ENCODE results near the gene SPIRE2. TPM values are rescaled to one million over a fixed set of nuclear protein-coding genes. Genes with fewer than 3 reads are reported as not detected.

SPIRE2 gene
- total RNA-seq, 5 donors from 2014 or later (not counting 1 experiment from before 2014, with no cell fraction given): 0.23 to 1.1 (median 0.56) TPM; not detected in 1

DNA sequence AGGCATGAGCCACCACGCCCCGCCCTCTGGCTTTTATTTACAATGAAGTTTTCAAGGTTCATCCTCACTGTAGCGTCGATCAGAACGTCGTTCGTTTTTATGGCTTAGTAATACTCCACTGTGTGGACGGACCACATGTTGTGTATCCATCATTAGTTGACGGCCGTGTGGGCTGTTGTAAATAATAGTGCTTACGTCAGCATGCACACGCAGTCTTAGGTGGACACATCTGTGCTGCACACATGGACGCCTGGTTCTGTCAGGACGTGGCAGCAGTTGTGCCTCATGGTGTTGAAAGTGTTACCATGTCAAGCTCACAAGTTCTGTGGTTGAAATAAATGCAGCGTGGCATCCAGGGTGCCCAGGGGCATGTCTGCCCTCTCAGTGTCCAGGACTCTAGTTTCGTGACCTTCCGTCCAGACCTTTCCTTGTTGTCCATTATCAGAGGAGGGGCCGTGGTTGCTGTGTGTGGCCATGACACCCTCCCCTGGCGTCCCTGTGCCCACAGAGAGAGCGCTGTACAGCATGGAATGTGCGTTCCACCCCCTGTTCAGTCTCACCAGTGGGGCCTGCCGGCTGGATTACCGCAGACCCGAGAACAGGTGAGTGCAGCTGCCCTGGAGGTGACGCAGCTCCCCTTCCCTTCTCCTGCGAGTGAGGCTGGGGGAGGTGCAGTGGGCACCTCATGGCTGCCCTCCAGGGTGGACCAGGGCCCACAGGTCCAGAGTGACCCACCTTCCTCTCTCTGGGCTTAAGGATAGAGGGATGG, 67.4 kb downstream of the SPIRE2 start:
- H3K36me3 ChIP-seq (ENCODE audit: control insufficient read depth in 2 of 2, extremely low read depth in 1 of 2, insufficient read depth in 1 of 2, low read length in 1 of 2): peaks cover 19 to 88% of the 10 kb centered on the region in 2 donors

DNA sequence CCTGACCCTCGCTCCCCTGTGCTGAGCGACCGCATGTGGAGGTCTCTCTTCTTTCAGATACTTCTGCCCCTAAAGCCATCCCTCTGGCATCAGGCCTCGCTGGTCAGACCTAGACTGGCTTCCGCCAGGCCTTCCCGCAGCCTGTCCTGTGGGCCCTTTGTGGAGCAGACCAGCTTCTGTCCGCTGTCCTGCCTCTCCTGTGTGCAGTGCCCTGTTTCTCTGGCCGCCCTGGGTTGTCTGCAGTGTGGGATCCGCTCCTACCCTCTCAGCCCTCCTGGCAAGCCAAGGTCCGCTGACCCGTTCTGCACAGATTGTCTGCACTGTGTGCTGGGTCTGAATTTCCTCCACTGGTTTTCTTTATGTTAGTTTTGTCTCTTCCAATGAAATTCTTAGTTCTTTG, 68.9 kb downstream of the SPIRE2 start:
- 97% methylated on average over 6 of the region's 11 CpGs for WGBS (ENCODE audit: insufficient coverage)
- Mint-ChIP-seq H3K36me3 (peaks cover 34% of the 10 kb centered on the region), H3K27ac (no peak overlapping the region), H3K27me3 (no peaks in the 10 kb centered on the region), H3K9me3 (no peaks in the 10 kb centered on the region), H3K4me1 (no peaks in the 10 kb centered on the region), H3K4me3 (no peak overlapping the region)
- no peak for ATAC-seq (replicated peaks in 1 of 4)
- ChIA-PET POLR2A (no interaction called here), CTCF (no interaction called here)
- H3K36me3 ChIP-seq (ENCODE audit: control insufficient read depth in 2 of 2, extremely low read depth in 1 of 2, insufficient read depth in 1 of 2, low read length in 1 of 2): peaks cover 22 to 80% of the 10 kb centered on the region in 2 donors
- H3K27ac ChIP-seq (ENCODE audit: low read length): no peak overlapping the region
- no peak overlapping the region for H3K4me3 ChIP-seq (ENCODE audit: control insufficient read depth in 1 of 2, extremely low read depth in 1 of 2, low read length in 1 of 2)
- no peak for DNase-seq
- no peaks in the 10 kb centered on the region for H3K27me3 ChIP-seq (replicated peaks in 1 of 2; ENCODE audit: control insufficient read depth in 2 of 2, extremely low read depth in 1 of 2, insufficient read depth in 2 of 2, low read length in 1 of 2)
- no peaks in the 10 kb centered on the region for H3K9me3 ChIP-seq
- H3K4me1 ChIP-seq (ENCODE audit: control insufficient read depth in 1 of 2, extremely low read depth in 1 of 2, insufficient read depth in 2 of 2, low read length in 2 of 2): no peaks in the 10 kb centered on the region

More for the DNA sequence above, 67.4 kb downstream of the SPIRE2 start:
- ChIA-PET POLR2A (no interaction called here), CTCF (no interaction called here)
- no peak for DNase-seq
- no peaks in the 10 kb centered on the region for H3K4me1 ChIP-seq (ENCODE audit: control insufficient read depth in 1 of 2, extremely low read depth in 1 of 2, insufficient read depth in 2 of 2, low read length in 2 of 2)
- H3K4me3 Mint-ChIP-seq: no peak overlapping the region
- no peaks in the 10 kb centered on the region for H3K27me3 Mint-ChIP-seq
- no peaks in the 10 kb centered on the region for H3K27me3 ChIP-seq (replicated peaks in 1 of 2; ENCODE audit: control insufficient read depth in 2 of 2, extremely low read depth in 1 of 2, insufficient read depth in 2 of 2, low read length in 1 of 2)
- no peak overlapping the region for H3K4me3 ChIP-seq (ENCODE audit: control insufficient read depth in 1 of 2, extremely low read depth in 1 of 2, low read length in 1 of 2)
- H3K27ac ChIP-seq (ENCODE audit: low read length): no peak overlapping the region
- H3K4me1 Mint-ChIP-seq: peaks cover 0 to 2% (median 1%) of the 10 kb centered on the region in 3 donors
- no peak overlapping the region for H3K27ac Mint-ChIP-seq
- WGBS (ENCODE audit: insufficient coverage): 98% methylated on average over 22 of the region's 26 CpGs
- no peak for ATAC-seq (replicated peaks in 1 of 4)
- H3K9me3 Mint-ChIP-seq: no peaks in the 10 kb centered on the region
- no peaks in the 10 kb centered on the region for H3K9me3 ChIP-seq
- peaks cover 35% of the 10 kb centered on the region for H3K36me3 Mint-ChIP-seq

DNA sequence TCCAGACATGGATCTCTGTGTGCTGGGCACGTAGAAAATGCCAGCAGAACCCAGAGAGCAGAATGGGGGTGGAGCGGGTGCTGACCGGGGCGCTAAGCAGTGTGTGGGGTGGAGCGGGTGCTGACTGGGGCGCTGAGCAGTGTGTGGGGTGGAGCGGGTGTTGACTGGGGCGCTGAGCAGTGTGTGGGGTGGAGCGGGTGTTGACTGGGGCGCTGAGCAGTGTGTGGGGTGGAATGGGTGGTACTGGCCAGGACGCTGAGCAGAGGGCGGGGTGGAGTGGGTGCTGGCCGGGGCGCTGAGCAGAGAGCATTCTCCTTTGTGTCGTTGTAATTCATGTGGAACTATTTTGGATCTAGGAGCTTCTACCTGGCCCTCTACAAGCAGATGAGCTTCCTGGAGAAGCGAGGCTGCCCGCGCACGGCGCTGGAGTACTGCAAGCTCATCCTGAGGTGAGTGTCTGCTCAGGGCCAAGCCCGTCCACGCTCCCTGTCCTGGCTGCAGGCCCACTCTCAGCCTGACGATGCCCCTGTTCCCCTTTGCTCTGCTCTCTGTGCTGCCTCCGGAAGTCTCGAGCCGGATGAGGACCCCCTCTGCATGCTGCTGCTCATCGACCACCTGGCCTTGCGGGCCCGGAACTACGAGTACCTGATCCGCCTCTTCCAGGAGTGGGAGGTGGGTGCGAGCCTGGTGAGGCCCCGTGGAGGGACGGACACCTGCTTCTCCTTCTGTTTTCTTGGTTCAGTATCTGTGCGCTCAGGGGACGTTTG, 70.1 kb downstream of the SPIRE2 start:
- CTCF ChIA-PET: no interaction called here
- Mint-ChIP-seq H3K9me3 (no peaks in the 10 kb centered on the region), H3K27ac (no peak overlapping the region)

DNA sequence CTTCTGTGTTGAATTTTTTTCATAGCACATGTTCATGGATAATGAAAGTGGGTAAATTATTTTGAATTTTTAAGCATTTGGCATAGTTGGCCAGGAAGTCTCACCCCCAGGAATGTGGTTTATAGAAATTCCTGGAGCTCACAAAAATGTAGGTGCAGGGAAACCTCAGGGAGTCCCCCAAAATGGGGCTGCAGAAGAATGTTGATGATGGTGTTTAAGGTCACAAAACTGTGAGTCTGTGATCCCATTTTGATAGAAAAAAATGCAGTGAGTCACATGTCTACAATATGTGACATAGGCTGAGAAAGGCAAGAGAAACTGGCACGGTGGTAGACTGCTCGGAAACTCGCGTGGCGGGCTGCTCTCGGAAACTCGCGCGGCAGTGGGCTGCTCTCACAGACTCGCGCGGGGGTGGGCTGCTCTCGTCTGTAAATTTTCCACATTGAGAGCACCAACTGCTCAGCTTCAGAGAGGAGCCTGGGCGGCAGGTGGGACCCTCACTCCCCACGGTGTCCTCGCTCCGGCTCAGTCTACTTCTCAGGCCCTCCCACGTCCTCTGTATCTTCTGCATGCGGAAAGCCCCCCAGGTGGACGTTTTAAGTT, 71.7 kb downstream of the SPIRE2 start:
- POLR2A ChIA-PET: no interaction called here
- Mint-ChIP-seq H3K4me3 (no peak overlapping the region), H3K27ac (no peak overlapping the region), H3K36me3 (peaks cover 34% of the 10 kb centered on the region), H3K9me3 (no peaks in the 10 kb centered on the region), H3K27me3 (no peaks in the 10 kb centered on the region), H3K4me1 (no peaks in the 10 kb centered on the region)
- no peaks in the 10 kb centered on the region for H3K9me3 ChIP-seq
- no peak overlapping the region for H3K4me3 ChIP-seq (ENCODE audit: control insufficient read depth in 1 of 2, extremely low read depth in 1 of 2, low read length in 1 of 2)
- CTCF ChIA-PET: no interaction called here
- ATAC-seq (replicated peaks in 1 of 4): no peak
- H3K36me3 ChIP-seq (ENCODE audit: control insufficient read depth in 2 of 2, extremely low read depth in 1 of 2, insufficient read depth in 1 of 2, low read length in 1 of 2): peaks cover 20 to 62% of the 10 kb centered on the region in 2 donors
- H3K27ac ChIP-seq (ENCODE audit: low read length): no peak overlapping the region
- WGBS (ENCODE audit: insufficient coverage): 67% methylated on average over 14 of the region's 20 CpGs
- no peaks in the 10 kb centered on the region for H3K27me3 ChIP-seq (replicated peaks in 1 of 2; ENCODE audit: control insufficient read depth in 2 of 2, extremely low read depth in 1 of 2, insufficient read depth in 2 of 2, low read length in 1 of 2)
- no peaks in the 10 kb centered on the region for H3K4me1 ChIP-seq (ENCODE audit: control insufficient read depth in 1 of 2, extremely low read depth in 1 of 2, insufficient read depth in 2 of 2, low read length in 2 of 2)
- DNase-seq: no peak

More for the DNA sequence above, 70.1 kb downstream of the SPIRE2 start:
- 95% methylated on average over 35 of the region's 36 CpGs for WGBS (ENCODE audit: insufficient coverage)
- no peak overlapping the region for H3K27ac ChIP-seq (ENCODE audit: low read length)
- no peaks in the 10 kb centered on the region for H3K4me1 ChIP-seq (ENCODE audit: control insufficient read depth in 1 of 2, extremely low read depth in 1 of 2, insufficient read depth in 2 of 2, low read length in 2 of 2)
- H3K9me3 ChIP-seq: no peaks in the 10 kb centered on the region
- H3K27me3 Mint-ChIP-seq: no peaks in the 10 kb centered on the region
- no peak overlapping the region for H3K4me3 ChIP-seq (ENCODE audit: control insufficient read depth in 1 of 2, extremely low read depth in 1 of 2, low read length in 1 of 2)
- H3K36me3 ChIP-seq (ENCODE audit: control insufficient read depth in 2 of 2, extremely low read depth in 1 of 2, insufficient read depth in 1 of 2, low read length in 1 of 2): peaks cover 22 to 68% of the 10 kb centered on the region in 2 donors
- H3K4me3 Mint-ChIP-seq: peak overlapping the region in 1 of 3 donors; percentile 20
- H3K36me3 Mint-ChIP-seq: peaks cover 34% of the 10 kb centered on the region
- POLR2A ChIA-PET: interaction anchor here in 1 of 2 donors (0.6 kb wide), 1 partner anchor 137 kb away, joined by 5 read pairs; no protein-coding TSS in a partner anchor
- DNase-seq: no peak
- no peak for ATAC-seq (replicated peaks in 1 of 4)
- H3K27me3 ChIP-seq (replicated peaks in 1 of 2; ENCODE audit: control insufficient read depth in 2 of 2, extremely low read depth in 1 of 2, insufficient read depth in 2 of 2, low read length in 1 of 2): no peaks in the 10 kb centered on the region
- no peaks in the 10 kb centered on the region for H3K4me1 Mint-ChIP-seq

DNA sequence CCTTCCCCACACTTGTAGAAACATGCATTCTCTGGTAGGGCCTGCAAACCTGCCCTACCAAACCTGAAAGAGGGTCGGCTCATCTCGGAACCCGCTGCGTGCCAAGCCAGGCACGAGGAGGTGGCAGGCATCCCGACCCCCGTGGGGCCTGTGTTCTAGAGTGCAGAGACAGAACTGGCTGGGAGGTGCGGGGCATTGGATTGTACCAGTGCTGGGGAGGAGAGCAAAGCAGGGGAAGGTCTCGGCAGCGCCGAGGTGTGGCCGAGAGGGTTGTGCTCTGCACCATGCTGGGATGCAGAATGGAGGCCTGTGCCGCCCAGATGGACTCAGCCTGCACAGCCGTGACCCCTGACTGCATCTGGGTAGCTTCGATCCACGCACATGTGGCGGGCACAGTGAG, 72.6 kb downstream of the SPIRE2 start:
- WGBS (ENCODE audit: insufficient coverage): 98% methylated on average over 14 of the region's 17 CpGs
- ATAC-seq (replicated peaks in 1 of 4): no peak
- no peak overlapping the region for H3K4me3 Mint-ChIP-seq
- ChIA-PET POLR2A (no interaction called here), CTCF (no interaction called here)
- no peaks in the 10 kb centered on the region for H3K27me3 Mint-ChIP-seq
- Histone ChIP-seq H3K27me3 (replicated peaks in 1 of 2; ENCODE audit: control insufficient read depth in 2 of 2, extremely low read depth in 1 of 2, insufficient read depth in 2 of 2, low read length in 1 of 2) (no peaks in the 10 kb centered on the region), H3K4me1 (ENCODE audit: control insufficient read depth in 1 of 2, extremely low read depth in 1 of 2, insufficient read depth in 2 of 2, low read length in 2 of 2) (no peaks in the 10 kb centered on the region), H3K4me3 (ENCODE audit: control insufficient read depth in 1 of 2, extremely low read depth in 1 of 2, low read length in 1 of 2) (no peak overlapping the region), H3K9me3 (no peaks in the 10 kb centered on the region), H3K36me3 (ENCODE audit: control insufficient read depth in 2 of 2, extremely low read depth in 1 of 2, insufficient read depth in 1 of 2, low read length in 1 of 2) (peaks cover 21 to 62% of the 10 kb centered on the region in 2 donors), H3K27ac (ENCODE audit: low read length) (no peak overlapping the region)
- no peaks in the 10 kb centered on the region for H3K9me3 Mint-ChIP-seq
- H3K27ac Mint-ChIP-seq: no peak overlapping the region
- no peaks in the 10 kb centered on the region for H3K4me1 Mint-ChIP-seq
- no peak for DNase-seq
- H3K36me3 Mint-ChIP-seq: peaks cover 39% of the 10 kb centered on the region

DNA sequence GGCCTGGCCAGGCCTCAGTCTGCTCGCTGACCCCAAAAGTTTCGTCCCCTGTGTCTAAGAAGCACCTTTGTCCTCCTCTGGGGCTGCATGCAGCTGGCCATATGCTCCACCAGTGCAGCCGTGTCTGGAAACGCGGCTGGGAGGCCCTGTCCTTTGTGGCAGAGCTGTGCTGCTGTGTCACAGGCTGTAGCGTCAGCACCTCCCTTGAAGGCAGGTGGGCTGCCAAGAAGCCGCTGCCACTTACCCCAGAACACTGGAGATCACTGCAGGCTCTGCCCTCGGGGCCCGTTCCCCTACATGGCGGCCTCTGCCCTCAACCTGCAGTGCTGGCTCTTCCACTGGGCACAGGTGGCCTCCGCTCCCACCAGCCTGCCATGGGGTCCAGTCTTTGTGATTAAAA, 74.7 kb downstream of the SPIRE2 start:
- DNase-seq (no peak), ATAC-seq (replicated peaks in 1 of 4) (no peak)
- Mint-ChIP-seq H3K9me3 (no peaks in the 10 kb centered on the region), H3K36me3 (peaks cover 37% of the 10 kb centered on the region), H3K27me3 (no peaks in the 10 kb centered on the region), H3K4me3 (no peak overlapping the region), H3K4me1 (no peaks in the 10 kb centered on the region), H3K27ac (no peak overlapping the region)
- no peak overlapping the region for H3K4me3 ChIP-seq (ENCODE audit: control insufficient read depth in 1 of 2, extremely low read depth in 1 of 2, low read length in 1 of 2)
- H3K36me3 ChIP-seq (ENCODE audit: control insufficient read depth in 2 of 2, extremely low read depth in 1 of 2, insufficient read depth in 1 of 2, low read length in 1 of 2): peaks cover 20 to 59% of the 10 kb centered on the region in 2 donors
- 98% methylated on average over 10 of the region's 11 CpGs for WGBS (ENCODE audit: insufficient coverage)
- no peaks in the 10 kb centered on the region for H3K27me3 ChIP-seq (replicated peaks in 1 of 2; ENCODE audit: control insufficient read depth in 2 of 2, extremely low read depth in 1 of 2, insufficient read depth in 2 of 2, low read length in 1 of 2)
- H3K27ac ChIP-seq (ENCODE audit: low read length): no peak overlapping the region
- H3K4me1 ChIP-seq (ENCODE audit: control insufficient read depth in 1 of 2, extremely low read depth in 1 of 2, insufficient read depth in 2 of 2, low read length in 2 of 2): peaks cover 0 to 8% of the 10 kb centered on the region in 2 experiments
- no peaks in the 10 kb centered on the region for H3K9me3 ChIP-seq
- ChIA-PET POLR2A (no interaction called here), CTCF (no interaction called here)

All from T-cell (primary cell).